Suprapubic skin (tissue), 4 donors: Measurements from ENCODE around the gene ERCC6L2.

ENCODE experiments used
- POLR2A ChIP-seq, 2 donors: fragments of 450-650 bp; IDR thresholded peaks; one replicate each; pipeline ENCODE4 v1.6.1; 2017; ENCODE audit warnings: antibody characterized with exemption in 2 of 2, mild to moderate bottlenecking in 2 of 2, moderate library complexity in 2 of 2
- POLR2AphosphoS5 ChIP-seq, 3 donors: sonication (generic); formaldehyde crosslinking; IDR thresholded peaks; one replicate each; pipeline ENCODE4 v1.6.1; 2017; ENCODE audit warnings: antibody characterized with exemption in 3 of 3

- no peak for TF ChIP-seq POLR2AphosphoS5 (IDR thresholded peaks at IDR 0.05)
- no peak for TF ChIP-seq POLR2A (IDR thresholded peaks at IDR 0.05)
Observed at GRCh38 chr9:96009690-96010472, 134.4 kb downstream of the ERCC6L2 start.
